Gastroesophageal sphincter (tissue), 3 donors: ENCODE results near the gene OR10G4.

ENCODE experiments used
- CTCF ChIP-seq, 4 experiments: fragments of 200-600 bp in 2 of 4; fragments of 450-650 bp in 2 of 4; sonication (generic) in 1 of 4; IDR thresholded peaks; one replicate each; pipeline ENCODE4 v1.5.1; 2017 to 2019; ENCODE audit warnings: antibody characterized with exemption in 4 of 4, mild to moderate bottlenecking in 2 of 4, moderate library complexity in 2 of 4
- EP300 ChIP-seq: sonication (generic); formaldehyde crosslinking; IDR thresholded peaks from one replicate; pipeline ENCODE4 v1.6.1; 2017; ENCODE audit warnings: antibody characterized with exemption, mild to moderate bottlenecking
- POLR2A ChIP-seq, 2 donors: fragments of 450-650 bp; IDR thresholded peaks; one replicate each; pipeline ENCODE4 v1.6.1; 2017; ENCODE audit warnings: antibody characterized with exemption in 2 of 2, mild to moderate bottlenecking in 2 of 2, moderate library complexity in 1 of 2
- POLR2AphosphoS5 ChIP-seq: sonication (generic); formaldehyde crosslinking; IDR thresholded peaks from one replicate; pipeline ENCODE4 v1.6.1; 2017; ENCODE audit warnings: antibody characterized with exemption

GRCh38 chr11:124052966-124053365, 40.2 kb downstream of the OR10G4 start:
- no peak for TF ChIP-seq POLR2A (IDR thresholded peaks at IDR 0.05)
- TF ChIP-seq POLR2AphosphoS5 = no peak
- no peak for TF ChIP-seq CTCF (IDR thresholded peaks at IDR 0.05)
- TF ChIP-seq EP300 = no peak
